ENCODE measurements around the gene SLC16A12.
"Not testable (repeated sequence)": the region's sequence is repeated elsewhere in the genome, so short reads cannot be mapped to it uniquely, and the experiment has no call there.

The SLC16A12 gene

DNA sequence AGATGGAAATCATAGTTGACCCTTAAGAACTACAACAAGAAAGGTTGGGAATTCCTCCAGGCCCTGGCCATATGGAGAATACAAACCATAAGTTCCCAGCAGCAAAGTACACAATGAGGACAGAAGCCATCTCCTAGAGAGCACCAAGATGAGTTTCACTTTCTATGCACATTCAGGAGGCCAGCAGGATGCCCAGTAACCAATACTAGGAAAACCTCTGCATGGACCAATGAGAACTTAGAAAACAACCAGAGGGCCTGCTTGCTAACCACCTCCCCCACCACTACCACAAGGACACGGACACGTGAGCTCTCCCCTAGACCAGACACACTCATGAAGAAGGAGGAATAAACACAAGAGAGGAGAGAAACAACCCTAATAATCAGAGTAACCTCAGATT is 64.8 kb downstream of the SLC16A12 start:
- no peak for DNase-seq (ENCODE audit: low read depth)

DNA sequence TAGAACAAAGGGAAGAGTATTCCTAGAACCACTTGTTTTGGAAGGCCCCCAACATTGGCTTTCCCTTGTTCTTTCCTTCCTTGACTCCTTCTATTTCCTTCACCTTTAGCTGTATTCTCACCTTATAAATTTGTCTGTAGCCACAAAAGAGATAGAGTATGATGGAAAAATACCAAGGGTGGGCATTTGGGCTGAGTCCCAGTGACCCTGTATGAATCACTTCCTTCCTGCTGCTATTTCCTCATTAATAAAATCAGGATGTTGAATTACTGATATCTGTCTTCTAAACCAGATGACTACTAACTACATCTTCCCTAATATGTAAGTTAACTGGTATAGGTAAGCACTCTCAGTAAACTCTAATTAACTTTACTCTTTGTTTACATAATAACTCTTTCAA is 65.9 kb downstream of the SLC16A12 start:
- DNase-seq (ENCODE audit: low read depth): no peak

DNA sequence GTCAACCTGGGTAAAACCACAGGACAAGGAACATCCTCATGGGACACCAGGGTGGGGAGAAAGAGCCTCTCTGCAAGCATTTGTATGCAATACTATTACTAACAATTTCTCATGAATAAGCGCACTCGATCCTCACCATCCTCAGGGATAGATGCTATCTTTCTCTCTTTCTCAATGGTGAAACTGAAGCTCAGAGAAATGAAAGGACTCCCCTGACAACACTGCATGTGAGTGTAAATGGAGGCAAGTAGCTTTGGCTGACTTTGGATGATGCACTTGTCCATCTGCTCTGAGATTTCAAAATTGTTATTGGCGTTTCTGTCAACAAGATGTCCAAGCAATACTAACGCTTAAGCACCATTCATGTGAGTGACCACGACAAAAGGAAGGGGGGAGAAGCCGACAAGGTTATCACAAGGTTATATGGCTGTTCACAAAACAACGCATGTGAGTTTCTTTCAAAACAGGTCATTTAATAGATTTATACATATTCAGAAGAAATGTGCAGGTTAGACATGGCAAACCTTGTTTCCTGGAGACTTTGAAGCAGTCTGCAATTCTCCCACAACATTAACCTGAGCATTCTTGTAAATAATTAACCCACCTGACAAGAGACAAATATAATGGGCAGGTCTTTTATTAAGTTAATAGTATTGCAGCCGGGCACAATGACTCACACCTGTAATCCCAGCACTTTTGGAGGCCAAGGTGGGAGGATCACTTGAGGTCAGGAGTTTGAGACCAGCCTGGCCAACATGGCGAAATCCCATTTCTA is 67.0 kb downstream of the SLC16A12 start:
- DNase-seq (ENCODE audit: low read depth): no peak

GRCh38 chr10:89466599-89467035 is 68.8 kb downstream of the SLC16A12 start:
- no peak for DNase-seq (ENCODE audit: low read depth)

DNA sequence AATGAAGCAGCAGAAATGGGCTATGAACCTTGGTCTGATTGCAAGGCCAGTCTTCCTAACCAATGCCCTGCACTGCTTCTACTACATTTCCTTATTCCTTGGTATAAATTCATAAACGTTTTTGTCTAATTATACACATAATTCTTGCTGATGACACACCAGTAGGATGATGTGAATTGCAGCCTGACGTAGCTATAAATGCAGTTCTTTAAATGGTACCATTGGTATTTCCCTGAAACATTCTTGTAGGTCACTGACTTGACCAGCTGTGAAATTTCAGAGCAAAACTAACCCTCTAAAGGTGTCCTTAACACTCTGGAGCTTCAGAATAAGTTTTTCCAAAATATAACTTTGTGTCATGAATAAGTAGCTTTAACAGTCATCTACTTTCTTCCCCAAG is 70.2 kb downstream of the SLC16A12 start:
- DNase-seq (ENCODE audit: low read depth): no peak

DNA sequence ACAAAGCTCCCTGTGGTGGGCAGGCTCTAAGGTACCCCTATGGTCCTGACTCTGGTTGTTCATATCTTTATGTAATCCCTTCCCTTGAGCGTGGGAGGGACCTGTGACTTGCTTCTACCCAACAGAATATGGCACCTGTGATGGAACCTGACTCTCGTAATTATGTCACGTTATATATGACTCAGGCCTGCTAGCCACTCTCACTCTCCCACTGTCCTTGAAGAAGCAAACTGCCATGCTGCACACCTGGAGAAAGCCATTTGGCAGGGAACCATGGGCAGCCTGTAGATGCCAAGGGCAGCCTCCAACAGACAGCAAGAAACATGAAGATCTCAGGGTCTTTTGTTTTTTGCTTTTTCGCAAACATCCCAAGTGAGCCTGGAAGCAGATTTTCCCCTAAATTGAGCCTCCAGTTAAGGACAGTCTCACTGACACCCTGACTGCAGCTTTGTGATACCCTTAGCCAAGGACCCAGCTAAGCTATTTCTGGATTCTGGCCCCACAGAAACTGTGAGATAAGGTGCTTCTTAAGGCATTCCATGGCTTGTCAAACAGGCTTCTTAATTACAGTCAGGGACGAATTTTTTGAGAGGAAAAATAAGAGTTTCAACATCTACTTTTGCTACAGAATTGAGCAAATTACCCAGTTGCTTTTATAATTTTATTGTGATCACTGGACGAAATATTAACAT is 71.4 kb downstream of the SLC16A12 start:
- no peak for DNase-seq (ENCODE audit: low read depth)

GRCh38 chr10:89458784-89459183 is 76.6 kb downstream of the SLC16A12 start:
- no peak for DNase-seq (ENCODE audit: low read depth)

- DNase-seq (ENCODE audit: low read depth): no peak
Measured at GRCh38 chr10:89458291-89458690, 77.1 kb downstream of the SLC16A12 start.

- DNase-seq (ENCODE audit: low read depth): no peak
Measured at GRCh38 chr10:89454561-89455347, 80.6 kb downstream of the SLC16A12 start.

DNA sequence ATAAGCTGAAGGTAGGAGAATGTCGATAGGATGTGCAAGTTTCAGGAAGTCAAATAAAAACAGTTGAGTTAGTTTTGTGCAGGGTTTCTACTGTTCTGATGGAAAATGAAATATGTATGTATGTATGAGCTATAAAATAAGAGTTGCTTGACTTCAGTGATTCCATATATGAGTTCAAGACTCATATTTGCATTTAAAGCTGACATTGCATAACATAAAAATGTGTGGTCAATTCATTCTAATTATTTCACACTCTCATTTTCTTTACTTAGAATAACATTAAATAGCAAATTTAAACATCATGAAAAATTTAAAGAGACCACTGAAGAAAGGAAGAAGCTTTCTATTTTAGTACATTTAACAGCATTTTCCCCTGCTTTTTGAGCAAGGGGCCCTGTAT is 83.2 kb downstream of the SLC16A12 start:
- DNase-seq (ENCODE audit: low read depth): no peak

GRCh38 chr10:89450901-89451300 is 84.5 kb downstream of the SLC16A12 start:
- no peak for DNase-seq (ENCODE audit: low read depth)

- not testable (repeated sequence) for DNase-seq (ENCODE audit: low read depth)
Measured at GRCh38 chr10:89444819-89445218, 90.6 kb downstream of the SLC16A12 start.

GRCh38 chr10:89442289-89442688 is 93.1 kb downstream of the SLC16A12 start:
- DNase-seq (ENCODE audit: low read depth): no peak

DNA sequence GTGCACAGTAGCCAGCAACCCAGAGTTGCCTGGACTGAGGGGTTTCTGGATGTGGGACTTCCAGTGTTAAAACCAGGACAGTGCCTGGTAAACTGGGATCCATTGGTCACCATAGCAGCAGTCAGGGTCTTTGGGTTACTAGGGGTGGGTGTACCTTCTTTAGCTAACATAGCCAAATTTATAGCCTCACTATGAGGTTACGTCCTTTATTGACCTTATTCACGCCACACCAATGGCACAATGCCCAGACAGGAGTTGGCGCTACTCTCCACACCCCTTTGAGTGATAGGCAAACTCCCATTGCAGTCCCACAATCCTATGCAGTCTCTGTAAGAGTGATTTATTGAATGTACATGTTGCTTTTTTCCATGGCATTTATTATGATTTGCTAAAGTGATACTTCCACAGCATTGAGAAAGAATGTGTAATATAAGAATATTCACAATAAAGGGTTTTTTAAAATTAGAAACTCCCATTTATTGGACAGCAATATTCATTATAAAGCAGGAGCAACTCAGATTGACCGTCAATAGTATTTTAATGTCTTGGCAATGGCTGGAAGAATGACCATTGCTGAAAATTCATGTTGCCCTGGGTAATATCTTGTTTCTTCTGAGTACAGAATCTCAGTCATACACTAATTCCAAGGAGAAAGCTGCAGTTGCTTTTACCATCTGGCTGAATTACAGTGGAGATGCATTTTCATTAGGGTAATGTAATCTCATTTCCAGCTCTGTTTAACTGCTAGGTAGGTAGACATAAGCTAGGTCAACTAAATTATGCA is 95.0 kb downstream of the SLC16A12 start:
- DNase-seq (ENCODE audit: low read depth): no peak

DNA sequence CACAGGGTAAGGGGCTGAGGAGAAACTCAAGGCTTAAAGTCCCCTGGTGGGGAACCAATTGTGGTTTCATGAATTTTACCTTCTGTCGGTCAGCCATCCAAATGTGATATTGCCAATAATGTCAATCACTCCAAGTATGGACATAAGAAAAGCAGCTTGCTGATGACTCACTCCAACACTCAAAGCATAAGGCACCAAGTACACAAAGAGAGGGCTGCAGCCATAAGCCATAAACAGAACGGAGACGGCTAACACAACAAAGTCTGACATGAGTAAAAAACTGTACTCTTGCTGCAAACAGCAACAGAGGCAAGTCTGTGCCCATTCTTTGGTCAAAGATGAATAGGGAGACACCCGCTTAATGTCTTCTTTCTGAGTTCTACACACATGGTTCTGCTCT is 96.9 kb downstream of the SLC16A12 start:
- DNase-seq (ENCODE audit: low read depth): no peak

- DNase-seq (ENCODE audit: low read depth): no peak
Measured at GRCh38 chr10:89431977-89432376, 103.4 kb downstream of the SLC16A12 start.

GRCh38 chr10:89428877-89429276 is 106.5 kb downstream of the SLC16A12 start:
- DNase-seq (ENCODE audit: low read depth): no peak

GRCh38 chr10:89427629-89428028 is 107.8 kb downstream of the SLC16A12 start:
- no peak for DNase-seq (ENCODE audit: low read depth)

DNA sequence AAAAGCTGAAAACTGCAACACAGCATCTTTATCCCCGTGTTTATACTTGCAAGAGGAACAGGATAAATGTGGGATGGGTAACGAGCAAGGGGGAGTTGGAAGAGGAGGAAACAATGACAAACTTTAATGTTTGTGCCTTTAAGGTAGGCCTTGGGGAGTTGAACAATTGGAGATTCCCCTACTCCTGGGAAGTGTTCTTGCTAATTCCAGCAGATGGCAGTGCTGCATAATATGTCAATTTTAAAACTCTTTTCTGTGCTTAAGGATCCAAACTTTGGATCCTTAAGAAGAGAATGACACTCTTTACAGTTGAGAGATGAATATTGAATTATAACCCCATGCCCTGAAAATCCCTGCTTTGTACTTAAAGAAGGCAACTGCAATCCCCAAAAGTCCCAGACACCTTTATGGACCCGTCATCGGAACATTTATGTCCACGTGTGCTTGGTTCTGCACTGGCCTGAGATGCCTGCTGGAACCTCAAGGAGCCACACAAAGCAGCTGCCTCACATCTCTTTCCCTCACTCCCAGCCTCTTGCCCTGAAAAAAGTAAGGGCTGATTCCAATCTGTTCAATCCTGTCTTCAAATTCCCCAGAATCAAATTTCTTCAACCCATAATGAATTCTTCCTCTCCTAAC is 109.0 kb downstream of the SLC16A12 start:
- no peak for DNase-seq (ENCODE audit: low read depth)

DNA sequence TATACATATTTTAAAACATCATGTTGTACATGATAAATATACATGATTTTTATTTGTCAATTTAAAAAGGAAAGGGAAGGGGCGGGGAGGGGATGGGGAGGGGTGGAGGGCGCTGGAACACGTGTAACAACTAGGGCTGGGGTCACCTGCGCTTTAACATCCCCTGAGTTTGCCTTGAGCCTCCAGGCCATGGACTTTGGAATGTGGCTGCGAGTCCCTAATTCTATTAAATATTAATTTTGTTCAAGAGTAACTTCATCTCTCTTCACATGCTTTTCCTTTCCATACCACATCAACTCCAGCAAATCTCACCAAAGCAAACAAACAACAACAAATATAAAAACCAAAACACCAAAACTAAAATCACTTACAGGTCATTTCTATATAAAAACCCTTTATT is 110.4 kb downstream of the SLC16A12 start:
- DNase-seq (ENCODE audit: low read depth): no peak

DNA sequence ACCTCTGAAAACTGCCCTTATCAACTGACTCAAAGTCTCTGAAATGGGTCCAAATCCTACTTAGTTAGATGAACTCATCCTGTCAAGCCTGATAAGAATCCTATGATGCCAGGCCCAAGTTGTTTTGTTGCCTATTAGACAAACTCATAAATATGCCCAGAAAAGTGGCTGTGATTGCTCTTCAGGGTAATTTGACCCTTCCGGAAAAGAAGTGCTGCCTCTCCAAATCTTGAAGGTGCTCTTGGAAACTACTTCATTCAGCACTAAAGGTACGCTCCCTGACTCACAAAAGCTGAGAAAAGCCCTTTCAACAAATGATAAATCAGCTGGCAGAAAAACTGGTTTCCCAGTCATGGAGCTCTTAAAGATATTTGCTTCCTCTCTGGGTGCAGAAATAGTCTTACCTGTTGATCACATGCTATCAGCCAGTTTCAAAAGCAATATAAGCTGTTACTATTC is 114.3 kb downstream of the SLC16A12 start:
- DNase-seq (ENCODE audit: low read depth): no peak

All from stimulated activated CD8-positive, alpha-beta memory T cell treated with anti-CD3 and anti-CD28 coated beads, Interleukin-12 subunit alpha, Interleukin-12 subunit beta, amount 100 ng/mL, for 1 hour (primary cell).